HEK293 (cell line): ENCODE results near the gene ZBTB5.

Experiments used
- BCL11A ChIP-seq: fragments of 450-650 bp; formaldehyde crosslinking; IDR thresholded peaks from 2 replicates; pipeline ENCODE4 v1.5.1; 2016; ENCODE audit warnings: low read depth, missing biosample characterization, missing genetic modification characterization
- ELK4 ChIP-seq: IDR thresholded peaks from 2 replicates; pipeline ENCODE4 v1.6.1; 2011; ENCODE audit warnings: mild to moderate bottlenecking, low read depth, low read length, borderline replicate concordance
- GLI2 ChIP-seq: fragments of 450-650 bp; formaldehyde crosslinking; IDR thresholded peaks from 2 replicates; pipeline ENCODE4; 2017; ENCODE audit warnings: missing biosample characterization, missing genetic modification characterization, low read depth, borderline replicate concordance
- GLIS1 ChIP-seq: fragments of 450-650 bp; formaldehyde crosslinking; IDR thresholded peaks from 2 replicates; pipeline ENCODE4 v1.5.1; 2016; ENCODE audit warnings: missing biosample characterization, missing genetic modification characterization
- HOXA7 ChIP-seq: sonication (generic); formaldehyde crosslinking; IDR thresholded peaks from 2 replicates; pipeline ENCODE4 v1.8.1; 2022; ENCODE audit warnings: missing genetic modification reagents, borderline replicate concordance
- KLF1 ChIP-seq: fragments of 450-650 bp; formaldehyde crosslinking; IDR thresholded peaks from 2 replicates; pipeline ENCODE4 v1.5.1; 2016; ENCODE audit warnings: missing biosample characterization, missing genetic modification characterization
- KLF17 ChIP-seq: fragments of 450-650 bp; formaldehyde crosslinking; IDR thresholded peaks from 2 replicates; pipeline ENCODE4 v1.5.1; 2016; ENCODE audit warnings: missing biosample characterization, missing genetic modification characterization
- KLF9 ChIP-seq: fragments of 450-650 bp; formaldehyde crosslinking; IDR thresholded peaks from 2 replicates; pipeline ENCODE4 v1.5.1; 2016; ENCODE audit warnings: missing biosample characterization, missing genetic modification characterization, low read depth
- PRDM1 ChIP-seq: fragments of 450-650 bp; formaldehyde crosslinking; IDR thresholded peaks from 2 replicates; pipeline ENCODE4; 2016; ENCODE audit warnings: missing biosample characterization, missing genetic modification characterization
- RBAK ChIP-seq: fragments of 450-650 bp; formaldehyde crosslinking; IDR thresholded peaks from 2 replicates; pipeline ENCODE4 v1.5.1; 2016; ENCODE audit warnings: missing biosample characterization, missing genetic modification characterization
- SP3 ChIP-seq: fragments of 450-650 bp; formaldehyde crosslinking; IDR thresholded peaks from 2 replicates; pipeline ENCODE4 v1.5.1; 2016; ENCODE audit warnings: missing biosample characterization, missing genetic modification characterization
- ZBTB1 ChIP-seq: fragments of 450-650 bp; formaldehyde crosslinking; IDR thresholded peaks from 2 replicates; pipeline ENCODE4 v1.5.1; 2016; ENCODE audit warnings: missing biosample characterization, missing genetic modification characterization
- ZFHX2 ChIP-seq: fragments of 450-650 bp; formaldehyde crosslinking; conservative IDR thresholded peaks from 2 replicates; pipeline ENCODE4 v1.5.1; 2016; ENCODE audit warnings: missing biosample characterization, missing genetic modification characterization
- ZNF140 ChIP-seq: fragments of 450-650 bp; formaldehyde crosslinking; IDR thresholded peaks from 2 replicates; pipeline ENCODE4 v1.5.1; 2016; ENCODE audit warnings: missing biosample characterization, missing genetic modification characterization
- ZNF146 ChIP-seq: fragments of 450-650 bp; formaldehyde crosslinking; IDR thresholded peaks from 2 replicates; pipeline ENCODE4 v1.5.1; 2016; ENCODE audit warnings: missing biosample characterization, missing genetic modification characterization
- ZNF157 ChIP-seq: fragments of 450-650 bp; formaldehyde crosslinking; IDR thresholded peaks from 2 replicates; pipeline ENCODE4 v1.5.1; 2016; ENCODE audit warnings: missing biosample characterization, missing genetic modification characterization
- ZNF211 ChIP-seq: fragments of 450-650 bp; formaldehyde crosslinking; IDR thresholded peaks from 2 replicates; pipeline ENCODE4 v1.5.1; 2016; ENCODE audit warnings: low read depth, missing biosample characterization, missing genetic modification characterization
- ZNF214 ChIP-seq: fragments of 450-650 bp; formaldehyde crosslinking; IDR thresholded peaks from 2 replicates; pipeline ENCODE4 v1.5.1; 2017; ENCODE audit warnings: missing biosample characterization, mild to moderate bottlenecking, missing genetic modification characterization, borderline replicate concordance
- ZNF223 ChIP-seq: fragments of 450-650 bp; formaldehyde crosslinking; IDR thresholded peaks from 2 replicates; pipeline ENCODE4 v1.5.1; 2016; ENCODE audit warnings: missing biosample characterization, missing genetic modification characterization
- ZNF280D ChIP-seq: fragments of 450-650 bp; formaldehyde crosslinking; IDR thresholded peaks from 2 replicates; pipeline ENCODE4 v1.5.1; 2016; ENCODE audit warnings: missing biosample characterization, missing genetic modification characterization
- ZNF302 ChIP-seq: fragments of 450-650 bp; formaldehyde crosslinking; IDR thresholded peaks from 2 replicates; pipeline ENCODE4 v1.5.1; 2016; ENCODE audit warnings: missing biosample characterization, missing genetic modification characterization, low read depth
- ZNF391 ChIP-seq: fragments of 450-650 bp; formaldehyde crosslinking; IDR thresholded peaks from 2 replicates; pipeline ENCODE4 v1.5.1; 2016; ENCODE audit warnings: low read depth, missing biosample characterization, missing genetic modification characterization, borderline replicate concordance
- ZNF394 ChIP-seq: fragments of 450-650 bp; formaldehyde crosslinking; IDR thresholded peaks from 2 replicates; pipeline ENCODE4 v1.5.1; 2016; ENCODE audit warnings: missing biosample characterization, missing genetic modification characterization, mild to moderate bottlenecking, moderate library complexity, borderline replicate concordance
- ZNF398 ChIP-seq: fragments of 450-650 bp; formaldehyde crosslinking; IDR thresholded peaks from 2 replicates; pipeline ENCODE4 v1.5.1; 2017; ENCODE audit warnings: missing biosample characterization, missing genetic modification characterization
- ZNF404 ChIP-seq: fragments of 450-650 bp; formaldehyde crosslinking; IDR thresholded peaks from 2 replicates; pipeline ENCODE4 v1.5.1; 2017; ENCODE audit warnings: missing biosample characterization, missing genetic modification characterization
- ZNF423 ChIP-seq: fragments of 450-650 bp; formaldehyde crosslinking; IDR thresholded peaks from 2 replicates; pipeline ENCODE4 v1.5.1; 2016; ENCODE audit warnings: missing biosample characterization, missing genetic modification characterization
- ZNF521 ChIP-seq: fragments of 450-650 bp; formaldehyde crosslinking; IDR thresholded peaks from 2 replicates; pipeline ENCODE4 v1.5.1; 2017; ENCODE audit warnings: missing biosample characterization, mild to moderate bottlenecking, missing genetic modification characterization
- ZNF626 ChIP-seq: fragments of 450-650 bp; sonication (Bioruptor Pico); formaldehyde crosslinking; IDR thresholded peaks from 2 replicates; pipeline ENCODE4 v1.5.1; 2018; ENCODE audit warnings: missing biosample characterization, missing genetic modification characterization, inconsistent platforms
- ZNF645 ChIP-seq: fragments of 450-650 bp; formaldehyde crosslinking; IDR thresholded peaks from 2 replicates; pipeline ENCODE4; 2016; ENCODE audit warnings: missing biosample characterization, missing genetic modification characterization
- ZNF792 ChIP-seq: fragments of 450-650 bp; formaldehyde crosslinking; IDR thresholded peaks from 2 replicates; pipeline ENCODE4 v1.5.1; 2016; ENCODE audit warnings: missing biosample characterization, missing genetic modification characterization
- ZNF830 ChIP-seq: fragments of 450-650 bp; IDR thresholded peaks from 2 replicates; pipeline ENCODE4 v1.5.0; 2018; ENCODE audit warnings: missing biosample characterization, missing genetic modification characterization, low read depth, mild to moderate bottlenecking, moderate library complexity
- ZNF837 ChIP-seq: fragments of 450-650 bp; formaldehyde crosslinking; IDR thresholded peaks from 2 replicates; pipeline ENCODE4 v1.5.1; 2016; ENCODE audit warnings: missing biosample characterization, missing genetic modification characterization
- ZSCAN16 ChIP-seq: fragments of 450-650 bp; formaldehyde crosslinking; IDR thresholded peaks from 2 replicates; pipeline ENCODE4 v1.5.1; 2016; ENCODE audit warnings: missing biosample characterization, missing genetic modification characterization
- ZXDB ChIP-seq: fragments of 450-650 bp; formaldehyde crosslinking; IDR thresholded peaks from 2 replicates; pipeline ENCODE4 v1.5.1; 2016; ENCODE audit warnings: missing biosample characterization, missing genetic modification characterization

ZBTB5 gene

GRCh38 chr9:37466037-37466709, 923 bp upstream of the ZBTB5 start (continued):
- TF ChIP-seq ZNF146 (tag by site-specific recombination) (no peak), BCL11A (0 out of 2 replicates have a peak, but pooled peaks have one; percentile 19), ZXDB (tag by site-specific recombination) (peak; percentile 45; the same call in 1 of the 2 replicates), ZNF391 (0 out of 2 replicates have a peak, but pooled peaks have one; percentile 15), ZBTB1 (tag by site-specific recombination) (no peak), ZNF398 (tag by site-specific recombination) (no peak), ZNF837 (tag by site-specific recombination) (no peak), ZNF394 (tag by site-specific recombination) (no peak), ZFHX2 (tag by site-specific recombination) (no peak), ZNF423 (tag by site-specific recombination) (0 out of 2 replicates have a peak, but pooled peaks have one; percentile 16), RBAK (tag by site-specific recombination) (no peak), ZNF830 (tag by site-specific recombination) (no peak), ZNF157 (no peak), ZNF645 (no peak), SP3 (tag by site-specific recombination) (0 out of 2 replicates have a peak, but pooled peaks have one; percentile 24), ZNF214 (tag by site-specific recombination) (no peak), PRDM1 (tag by site-specific recombination) (no peak), ZNF211 (tag by site-specific recombination) (no peak), ZNF404 (tag by site-specific recombination) (no peak), ZNF280D (tag by site-specific recombination) (no peak), ZSCAN16 (tag by site-specific recombination) (no peak), ELK4 (no peak), ZNF626 (tag by site-specific recombination) (no peak), ZNF521 (tag by site-specific recombination) (no peak), GLIS1 (no peak), ZNF302 (no peak), ZNF223 (tag by site-specific recombination) (no peak), KLF9 (tag by site-specific recombination) (peak; percentile 61), KLF17 (tag by site-specific recombination) (no peak), HOXA7 (CRISPR knock-in tag) (no peak), ZNF140 (tag by site-specific recombination) (no peak), GLI2 (no peak), ZNF792 (tag by site-specific recombination) (no peak), KLF1 (no peak)
